DMS153 treated with DMSO at 0.1 percent for 48 hours (cell line): Measurements from ENCODE around the gene DLGAP1.

Experiments used
- DNase-seq: peaks from one replicate; lab custom pipeline; 2025; ENCODE audit not compliant: unreplicated experiment; lab: John Stamatoyannopoulos, UW

Gene DLGAP1

GRCh38 chr18:3906116-3906750 lies 548.9 kb downstream of the DLGAP1 start:
- DNase-seq: no peak

- DNase-seq: no peak
Measured at GRCh38 chr18:3903337-3903736, 551.8 kb downstream of the DLGAP1 start.

- DNase-seq: no peak
Measured at GRCh38 chr18:3902676-3903075, 552.4 kb downstream of the DLGAP1 start.

GRCh38 chr18:3901811-3902210 lies 553.3 kb downstream of the DLGAP1 start:
- no peak for DNase-seq

GRCh38 chr18:3901042-3901441 lies 554.1 kb downstream of the DLGAP1 start:
- no peak for DNase-seq

- DNase-seq: no peak
Measured at GRCh38 chr18:3900327-3900726, 554.8 kb downstream of the DLGAP1 start.

- no peak for DNase-seq
Measured at GRCh38 chr18:3898861-3899613, 556.1 kb downstream of the DLGAP1 start.

GRCh38 chr18:3892152-3892551 lies 563.0 kb downstream of the DLGAP1 start:
- no peak for DNase-seq

GRCh38 chr18:3891245-3891644 lies 563.9 kb downstream of the DLGAP1 start:
- no peak for DNase-seq

GRCh38 chr18:3889803-3890202 lies 565.3 kb downstream of the DLGAP1 start:
- DNase-seq: no peak

- no peak for DNase-seq
Measured at GRCh38 chr18:3889121-3889520, 566.0 kb downstream of the DLGAP1 start.

GRCh38 chr18:3886575-3887322 lies 568.4 kb downstream of the DLGAP1 start:
- no peak for DNase-seq

- no peak for DNase-seq
Measured at GRCh38 chr18:3885209-3885792, 569.8 kb downstream of the DLGAP1 start.

GRCh38 chr18:3879836-3880120 lies 575.3 kb downstream of the DLGAP1 start:
- DNase-seq: no peak

GRCh38 chr18:3879114-3879835 lies 575.8 kb downstream of the DLGAP1 start:
- DNase-seq: no peak

GRCh38 chr18:3878401-3878800 lies 576.7 kb downstream of the DLGAP1 start:
- no peak for DNase-seq

GRCh38 chr18:3877678-3878077 lies 577.4 kb downstream of the DLGAP1 start:
- no peak for DNase-seq

- DNase-seq: no peak
Measured at GRCh38 chr18:3875961-3876360, 579.1 kb downstream of the DLGAP1 start.

- no peak for DNase-seq
Measured at GRCh38 chr18:3875376-3875775, 579.7 kb downstream of the DLGAP1 start.

GRCh38 chr18:3874581-3874980 lies 580.5 kb downstream of the DLGAP1 start:
- no peak for DNase-seq

- no peak for DNase-seq
Measured at GRCh38 chr18:3874125-3874524, 581.0 kb downstream of the DLGAP1 start.
